Transverse colon (tissue), 4 donors: Measurements from ENCODE around the gene ACVR1B. TPM values are rescaled to one million over a fixed set of nuclear protein-coding genes. Genes with fewer than 3 reads are reported as not detected.

Experiments
- DNase-seq: peaks from one replicate; pipeline ENCODE4 v3.0.0-alpha.2; 2019
- H3K27ac ChIP-seq, 4 donors: fragments of 200-600 bp; sonication (generic); 2 replicates each; pipeline ENCODE4 v1.5.1; 2016 to 2018; ENCODE audit warnings: inconsistent platforms in 4 of 4
- H3K27me3 ChIP-seq: fragments of 200-600 bp; sonication (generic); 2 replicates; pipeline ENCODE4 v1.5.1; 2017; ENCODE audit warnings: inconsistent platforms
- H3K36me3 ChIP-seq, 4 donors: fragments of 200-600 bp; sonication (generic); 2 replicates each; pipeline ENCODE4 v1.5.1; 2017 to 2019; ENCODE audit warnings: inconsistent platforms in 4 of 4
- H3K4me1 ChIP-seq, 4 donors: fragments of 200-600 bp; sonication (generic); 2 replicates each; pipeline ENCODE4 v1.5.1; 2017 to 2020; ENCODE audit warnings: inconsistent platforms in 4 of 4
- H3K4me3 ChIP-seq, 4 donors: fragments of 200-600 bp; sonication (generic); 1 replicate in 1 of 4; 2 replicates in 3 of 4; pipeline versions ENCODE4 v1.5.1 to v1.6.1; 2017 to 2019; ENCODE audit warnings: inconsistent platforms in 4 of 4
- H3K9me3 ChIP-seq, 2 donors: fragments of 200-600 bp; sonication (generic); 2 replicates each; pipeline ENCODE4 v1.5.1; 2017 to 2019; ENCODE audit warnings: inconsistent platforms in 2 of 2
- EP300 ChIP-seq: sonication (generic); formaldehyde crosslinking; IDR thresholded peaks from one replicate; pipeline ENCODE4 v1.6.1; 2017; ENCODE audit warnings: antibody characterized with exemption, low read depth
- POLR2A ChIP-seq: fragments of 450-650 bp; IDR thresholded peaks from one replicate; pipeline ENCODE4 v1.6.1; 2016; ENCODE audit warnings: antibody characterized with exemption, mild to moderate bottlenecking, moderate library complexity
- POLR2AphosphoS5 ChIP-seq, 3 donors: sonication (generic); formaldehyde crosslinking; IDR thresholded peaks; one replicate each; pipeline ENCODE4 v1.6.1; 2016; ENCODE audit warnings: antibody characterized with exemption in 3 of 3
- WGBS, 2 donors: methylation state at CpG; one replicate each; pipeline ENCODE4 v1.1.5; 2018; ENCODE audit warnings: low coverage in 1 of 2; 5-methylcytosine and 5-hydroxymethylcytosine counted together
- in situ Hi-C, 4 donors: fragments of 200-750 bp; cut with MboI; loops; one replicate each; pipeline versions ENCODE4 v1.15.0 to v1.15.1; 2017; ENCODE audit warnings: low sequenced_read_pairs in 3 of 4, low pct_ligation_motif_present in 1 of 4, low pct_unique_long_range_greater_than_20kb in 1 of 4
- intact Hi-C: fragments of 100-400 bp; cut with DNase I; formaldehyde crosslinking; loops from one replicate; pipeline ENCODE4 v1.15.1; 2023; ENCODE audit warnings: low total_unique reads
- total RNA-seq, 4 donors: library from RNA; depleted of rRNA; stranded (reverse); fragments of >200 nt; gene quantifications; one replicate each; pipeline ENCODE4 v1.1.0, GENCODE V29; 2016
- TF ChIP-seq, protein P1 (sequence below), 5 experiments: fragments of 200-600 bp in 3 of 5; fragments of 450-650 bp in 2 of 5; sonication (generic) in 3 of 5; IDR thresholded peaks; 1 replicate in 2 of 5; 2 replicates in 3 of 5; pipeline ENCODE4 v1.5.1; 2016 to 2017; ENCODE audit warnings: antibody characterized with exemption in 5 of 5, inconsistent platforms in 3 of 5, mild to moderate bottlenecking in 2 of 5, moderate library complexity in 1 of 5

ACVR1B gene
- total RNA-seq, 4 donors from 2014 or later, result 22.5 to 96.9 (median 68.7) TPM

DNA sequence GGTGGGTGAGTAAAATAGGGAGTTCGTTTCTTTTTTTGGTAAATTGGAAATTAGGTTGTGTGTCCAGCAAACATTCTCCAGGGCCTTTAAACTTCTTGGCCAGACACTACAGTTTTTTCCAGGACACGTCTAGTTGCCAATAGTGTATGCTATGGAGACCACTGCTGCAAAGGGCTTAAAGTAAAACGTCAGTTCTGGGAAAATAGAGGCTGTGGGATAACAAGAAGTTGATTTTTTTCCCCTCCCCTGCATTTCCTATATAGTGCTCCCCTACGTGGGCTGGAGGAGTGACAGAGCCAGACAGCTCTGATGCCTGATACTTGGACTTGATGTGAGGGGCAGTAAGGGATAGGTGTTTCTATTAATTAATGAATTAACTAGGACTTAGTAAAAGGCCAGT, 2.4 kb downstream of the ACVR1B start:
- H3K27me3 ChIP-seq, result no peaks in the 10 kb centered on the region
- H3K27ac ChIP-seq, result peak overlapping the region; percentile 87 to 97 (median 95)
- peaks cover 21 to 70% (median 43%) of the 10 kb centered on the region in 4 donors for H3K4me1 ChIP-seq
- intact Hi-C loops, result no loop called here
- in situ Hi-C loops, result no loop called here
- peak overlapping the region in 2 of 4 donors; percentile 85 to 97 for H3K4me3 ChIP-seq
- H3K9me3 ChIP-seq, result no peaks in the 10 kb centered on the region
- DNase-seq, result no peak
- 17 to 20% methylated on average over 1 to 4 of the region's 4 CpGs for WGBS, 2 donors
- no peaks in the 10 kb centered on the region for H3K36me3 ChIP-seq
- TF ChIP-seq POLR2A, result no peak
- TF ChIP-seq POLR2AphosphoS5 (IDR thresholded peaks at IDR 0.05), result no peak
- TF ChIP-seq, protein P1, sequence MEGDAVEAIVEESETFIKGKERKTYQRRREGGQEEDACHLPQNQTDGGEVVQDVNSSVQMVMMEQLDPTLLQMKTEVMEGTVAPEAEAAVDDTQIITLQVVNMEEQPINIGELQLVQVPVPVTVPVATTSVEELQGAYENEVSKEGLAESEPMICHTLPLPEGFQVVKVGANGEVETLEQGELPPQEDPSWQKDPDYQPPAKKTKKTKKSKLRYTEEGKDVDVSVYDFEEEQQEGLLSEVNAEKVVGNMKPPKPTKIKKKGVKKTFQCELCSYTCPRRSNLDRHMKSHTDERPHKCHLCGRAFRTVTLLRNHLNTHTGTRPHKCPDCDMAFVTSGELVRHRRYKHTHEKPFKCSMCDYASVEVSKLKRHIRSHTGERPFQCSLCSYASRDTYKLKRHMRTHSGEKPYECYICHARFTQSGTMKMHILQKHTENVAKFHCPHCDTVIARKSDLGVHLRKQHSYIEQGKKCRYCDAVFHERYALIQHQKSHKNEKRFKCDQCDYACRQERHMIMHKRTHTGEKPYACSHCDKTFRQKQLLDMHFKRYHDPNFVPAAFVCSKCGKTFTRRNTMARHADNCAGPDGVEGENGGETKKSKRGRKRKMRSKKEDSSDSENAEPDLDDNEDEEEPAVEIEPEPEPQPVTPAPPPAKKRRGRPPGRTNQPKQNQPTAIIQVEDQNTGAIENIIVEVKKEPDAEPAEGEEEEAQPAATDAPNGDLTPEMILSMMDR (IDR thresholded peaks at IDR 0.05), result no peak
- TF ChIP-seq EP300, result no peak

DNA sequence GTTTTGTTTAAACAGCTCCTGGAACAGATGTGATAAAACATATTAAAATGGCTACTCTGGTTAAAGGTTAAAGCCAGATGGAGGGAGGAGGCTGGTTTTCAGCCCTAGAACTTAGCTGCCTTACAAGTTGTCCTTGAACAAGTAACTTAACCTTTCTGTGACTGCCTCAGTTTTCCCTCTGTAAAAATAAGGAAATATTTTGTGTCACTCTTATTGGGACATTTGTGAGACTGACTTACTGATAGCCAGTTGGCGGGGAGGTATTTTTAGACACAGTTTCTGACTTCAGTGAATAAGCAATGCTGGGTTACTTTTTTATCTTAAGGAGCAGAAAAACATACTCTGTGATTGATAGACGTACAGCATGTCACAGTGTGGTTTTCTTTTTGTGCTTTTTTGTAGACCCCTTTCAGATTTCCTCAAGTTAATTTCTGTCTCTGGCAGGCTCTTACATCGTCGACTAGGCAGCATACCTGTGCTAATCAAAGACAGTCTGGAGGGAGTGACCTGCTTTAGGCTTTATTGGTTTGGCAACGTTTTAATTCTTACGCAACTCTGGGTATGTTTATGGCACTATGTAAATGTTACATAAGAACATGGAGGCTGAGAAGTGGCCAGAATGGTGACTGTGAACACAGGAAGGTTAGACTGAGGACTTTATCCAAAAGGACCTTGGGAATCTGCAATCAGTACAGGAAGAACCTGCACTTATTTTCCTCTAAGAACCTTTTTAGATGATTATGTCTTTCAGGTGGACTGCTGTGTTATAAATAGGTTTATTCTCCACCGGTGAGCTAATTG, 3.3 kb downstream of the ACVR1B start:
- Histone ChIP-seq H3K36me3 (no peaks in the 10 kb centered on the region), H3K4me3 (peak overlapping the region in 2 of 4 donors; percentile 0 to 3), H3K4me1 (peaks cover 22 to 79% (median 51%) of the 10 kb centered on the region in 4 donors), H3K27me3 (no peaks in the 10 kb centered on the region), H3K27ac (peak overlapping the region; percentile 87 to 97 (median 95)), H3K9me3 (no peaks in the 10 kb centered on the region)
- WGBS, 2 donors, result 31% methylated on average over 5 to 7 of the region's 7 CpGs
- TF ChIP-seq EP300, result peak; percentile 9
- TF ChIP-seq POLR2A, result peak; percentile 91
- TF ChIP-seq, protein P1 (IDR thresholded peaks at IDR 0.05), result no peak
- peak; percentile 75 to 97 (median 94) for TF ChIP-seq POLR2AphosphoS5 (IDR thresholded peaks at IDR 0.05)
- intact Hi-C loops (no loop called here), in situ Hi-C loops (no loop called here)
- peak; percentile 64 for DNase-seq

DNA sequence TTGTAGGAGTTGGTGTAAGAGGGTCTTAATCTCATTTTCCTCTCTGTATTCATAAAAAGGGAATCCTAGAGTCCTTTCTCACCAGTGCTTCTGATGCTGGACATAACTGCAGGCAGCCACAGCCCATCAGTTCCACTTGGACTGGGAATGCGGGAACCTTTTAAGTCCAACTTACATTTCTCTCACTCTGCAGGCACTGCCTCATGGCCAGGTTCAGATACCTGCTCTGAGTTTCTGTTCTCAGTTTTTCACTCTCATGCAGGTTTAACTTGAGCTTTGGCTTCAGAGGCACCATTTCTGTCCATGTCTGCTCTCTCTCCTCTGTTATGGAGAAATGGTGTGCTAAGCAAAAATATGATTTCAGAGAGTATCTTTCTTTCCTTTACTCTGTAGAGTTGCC, 4.2 kb downstream of the ACVR1B start:
- peak overlapping the region in 1 of 4 donors; percentile 0 for H3K4me3 ChIP-seq
- in situ Hi-C loops (no loop called here), intact Hi-C loops (no loop called here)
- peaks cover 22 to 87% (median 59%) of the 10 kb centered on the region in 4 donors for H3K4me1 ChIP-seq
- DNase-seq, result no peak
- WGBS, 2 donors, result 62 to 70% methylated on average over 1 of the region's 1 CpG
- H3K9me3 ChIP-seq, result no peaks in the 10 kb centered on the region
- no peaks in the 10 kb centered on the region for H3K27me3 ChIP-seq
- H3K36me3 ChIP-seq, result no peaks in the 10 kb centered on the region
- TF ChIP-seq, protein P1 (IDR thresholded peaks at IDR 0.05), result no peak
- TF ChIP-seq POLR2A, result no peak
- TF ChIP-seq EP300, result no peak
- TF ChIP-seq POLR2AphosphoS5 (IDR thresholded peaks at IDR 0.05), result no peak
- H3K27ac ChIP-seq, result peak overlapping the region; percentile 87 to 97 (median 95)

DNA sequence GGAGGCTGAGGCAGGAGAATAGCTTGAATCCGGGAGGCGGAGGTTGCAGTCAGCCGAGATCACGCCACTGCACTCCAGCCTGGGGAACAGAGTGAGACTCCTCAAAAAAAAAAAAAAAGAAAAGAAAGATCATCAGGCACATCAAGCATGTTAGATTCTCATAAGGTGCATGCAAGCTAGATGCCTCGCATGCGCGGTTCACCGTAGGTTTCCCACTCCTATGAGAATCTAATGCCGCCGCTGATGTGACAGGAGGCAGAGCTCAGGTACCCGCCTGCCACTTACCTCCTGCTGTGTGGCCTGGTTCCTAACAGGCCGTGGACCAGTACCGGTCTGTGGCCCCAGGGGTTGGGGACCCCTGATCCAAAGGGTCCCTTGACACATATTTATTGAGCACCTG, 7.0 kb downstream of the ACVR1B start:
- Histone ChIP-seq H3K9me3 (no peaks in the 10 kb centered on the region), H3K4me3 (no peak overlapping the region), H3K4me1 (peaks cover 30 to 94% (median 71%) of the 10 kb centered on the region in 4 donors), H3K36me3 (no peaks in the 10 kb centered on the region), H3K27ac (peak overlapping the region; percentile 60 to 81 (median 74)), H3K27me3 (no peaks in the 10 kb centered on the region)
- TF ChIP-seq POLR2A (no peak), POLR2AphosphoS5 (IDR thresholded peaks at IDR 0.05) (no peak), EP300 (no peak)
- TF ChIP-seq, protein P1 (IDR thresholded peaks at IDR 0.05), result no peak
- intact Hi-C loops, result no loop called here
- no peak for DNase-seq
- in situ Hi-C loops, result no loop called here
- 94 to 98% methylated on average over 9 to 13 of the region's 13 CpGs for WGBS, 2 donors
